Stimulated activated CD4-positive, alpha-beta T cell treated with anti-CD3 and anti-CD28 coated beads, Interleukin-2, amount 100 ng/mL, for 24 hours (primary cell): ENCODE data around the gene UBTD1.

ENCODE experiments used
- DNase-seq, 2 donors: peaks; one replicate each; pipeline ENCODE4 v3.0.0-alpha.2; 2020

UBTD1 gene

DNA sequence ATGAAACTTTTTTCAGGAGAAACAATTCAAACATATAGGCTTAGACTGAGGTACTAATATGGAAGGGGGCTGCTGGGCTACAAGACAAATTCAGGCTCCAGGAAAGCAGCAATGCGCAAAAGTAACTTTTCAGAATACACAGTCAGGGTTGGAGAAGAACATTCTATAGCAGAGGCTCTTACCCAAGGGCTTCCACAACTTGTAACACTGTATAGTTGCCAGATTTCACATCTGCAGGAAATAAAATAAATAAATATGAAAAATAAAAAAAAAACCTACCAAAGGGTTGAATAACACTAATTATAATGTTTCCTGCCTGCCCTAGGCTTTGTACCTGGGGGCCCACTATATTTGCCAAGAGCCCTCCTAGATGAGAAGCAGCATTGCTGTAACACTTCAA lies 14.8 kb upstream of the UBTD1 start:
- DNase-seq, result no peak

DNA sequence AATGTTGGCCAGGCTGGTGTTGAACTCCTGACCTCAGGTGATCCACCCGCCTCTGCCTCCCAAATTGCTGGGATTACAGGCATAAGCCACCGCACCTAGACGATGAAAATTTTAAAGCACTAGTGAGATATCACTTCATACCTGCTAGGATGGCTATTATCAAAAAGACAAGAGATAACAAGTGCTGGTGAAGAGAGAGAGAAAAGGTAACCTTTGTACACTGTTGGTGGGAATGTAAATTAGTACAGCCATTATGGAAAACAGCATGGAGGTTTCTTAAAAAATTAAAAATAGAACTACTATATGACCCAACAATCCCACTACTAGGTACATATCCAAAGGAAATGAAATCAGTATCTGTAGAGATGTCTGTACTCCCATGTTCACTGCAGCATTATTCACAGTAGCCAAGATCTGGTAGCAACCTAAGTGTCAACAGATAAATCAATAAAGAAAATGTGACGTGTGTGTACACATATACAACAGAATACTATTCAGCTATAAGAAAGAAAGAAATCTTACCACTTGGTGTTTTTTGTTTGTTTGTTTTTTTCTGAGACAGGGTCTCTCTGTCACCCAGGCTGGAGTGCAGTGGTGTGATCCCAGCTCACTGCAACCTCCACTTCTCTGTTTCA lies 13.0 kb upstream of the UBTD1 start:
- no peak for DNase-seq

DNA sequence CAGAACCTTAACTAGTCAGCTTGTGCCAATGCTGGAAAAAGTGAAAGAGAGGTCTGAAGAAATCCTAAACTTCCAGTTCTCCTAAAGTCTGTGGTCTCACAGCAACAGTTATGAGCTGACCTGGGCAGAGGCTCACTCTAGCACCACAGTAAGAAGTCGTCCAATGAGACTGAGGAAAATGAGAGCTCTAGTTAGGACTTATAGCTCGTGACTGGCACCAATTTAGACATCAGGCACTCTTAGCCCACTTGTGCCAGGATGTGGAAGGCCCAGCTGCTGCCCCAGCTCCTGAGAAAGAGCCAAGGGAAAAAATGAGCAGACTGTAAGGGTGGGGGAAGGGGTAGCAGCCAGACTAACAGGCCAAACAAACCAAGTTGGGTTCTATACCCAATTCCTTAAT lies 8.1 kb upstream of the UBTD1 start:
- DNase-seq, result no peak

DNA sequence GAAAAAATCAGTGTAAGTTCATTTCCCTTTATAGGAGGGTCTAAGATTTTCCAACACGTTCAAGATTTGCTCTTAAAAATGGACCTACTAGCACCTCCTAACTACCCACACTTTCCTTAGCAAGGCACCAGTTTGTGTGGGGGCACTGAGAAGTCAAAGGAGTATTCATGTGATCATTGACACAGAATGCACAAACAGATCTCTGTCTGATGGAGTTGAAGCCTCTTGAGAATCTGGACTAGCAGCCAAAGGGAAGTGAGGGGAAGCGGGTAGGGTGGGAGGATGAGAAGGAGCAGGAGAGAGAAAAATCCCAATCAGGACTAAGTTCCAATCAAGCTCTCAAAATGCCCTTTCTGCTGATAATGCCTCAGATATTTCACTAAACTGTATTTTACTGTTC lies 4.6 kb upstream of the UBTD1 start:
- no peak for DNase-seq

DNA sequence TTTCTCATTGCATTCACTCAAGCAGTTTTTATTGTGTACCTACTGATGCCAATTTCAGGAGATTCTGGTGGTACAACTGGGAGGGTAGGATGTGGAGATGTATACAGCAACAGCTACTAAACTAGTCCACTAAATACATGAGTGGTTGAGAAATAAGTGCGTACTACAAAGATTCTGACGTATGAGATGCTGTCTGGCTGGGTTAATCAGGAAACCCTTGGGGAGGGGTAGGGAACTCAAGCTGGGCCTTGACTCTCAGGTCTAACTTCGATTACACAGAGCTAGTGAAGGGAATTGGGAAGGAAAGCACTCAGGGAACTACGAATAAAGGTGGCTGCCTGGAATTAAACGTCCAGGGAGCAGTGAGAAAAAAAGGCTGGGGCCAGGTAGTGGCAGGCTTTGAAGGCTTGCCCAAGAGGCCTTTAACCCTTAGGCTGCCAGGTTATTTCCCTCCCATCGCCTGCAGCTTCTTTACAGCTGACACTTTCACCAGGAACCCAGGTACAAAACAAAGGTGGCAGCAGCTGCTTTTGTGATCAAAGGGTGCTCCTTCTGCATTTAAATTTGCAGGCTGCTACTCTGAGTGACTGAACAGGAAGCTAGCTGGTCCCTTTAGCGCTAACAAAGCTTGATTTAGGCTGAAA lies 3.7 kb upstream of the UBTD1 start:
- no peak for DNase-seq

DNA sequence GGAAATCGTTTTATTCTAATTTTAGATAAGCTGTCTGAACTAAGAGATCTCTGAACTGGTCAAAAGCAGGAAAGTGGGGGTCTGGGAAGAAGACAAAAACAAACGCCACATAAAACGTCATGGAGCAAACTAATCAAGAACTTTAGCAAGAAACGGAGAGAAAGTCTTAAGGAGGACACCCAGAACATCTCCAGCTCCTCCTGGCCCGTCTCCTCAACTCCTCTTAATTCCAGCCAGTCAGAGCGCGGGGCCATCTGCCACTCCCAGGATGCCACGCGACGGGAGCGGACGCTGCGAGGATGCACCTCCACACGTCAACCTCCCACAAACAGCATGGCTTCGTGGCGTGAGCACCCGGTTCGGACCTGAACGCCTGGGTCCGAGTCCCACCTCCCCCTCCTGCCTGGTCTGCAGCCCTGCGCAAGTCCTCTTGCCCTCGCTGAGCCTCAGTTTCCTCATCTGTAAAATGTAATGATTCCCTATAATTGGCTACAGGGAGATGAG lies 1.1 kb upstream of the UBTD1 start:
- DNase-seq, result peak; percentile 82 to 87

DNA sequence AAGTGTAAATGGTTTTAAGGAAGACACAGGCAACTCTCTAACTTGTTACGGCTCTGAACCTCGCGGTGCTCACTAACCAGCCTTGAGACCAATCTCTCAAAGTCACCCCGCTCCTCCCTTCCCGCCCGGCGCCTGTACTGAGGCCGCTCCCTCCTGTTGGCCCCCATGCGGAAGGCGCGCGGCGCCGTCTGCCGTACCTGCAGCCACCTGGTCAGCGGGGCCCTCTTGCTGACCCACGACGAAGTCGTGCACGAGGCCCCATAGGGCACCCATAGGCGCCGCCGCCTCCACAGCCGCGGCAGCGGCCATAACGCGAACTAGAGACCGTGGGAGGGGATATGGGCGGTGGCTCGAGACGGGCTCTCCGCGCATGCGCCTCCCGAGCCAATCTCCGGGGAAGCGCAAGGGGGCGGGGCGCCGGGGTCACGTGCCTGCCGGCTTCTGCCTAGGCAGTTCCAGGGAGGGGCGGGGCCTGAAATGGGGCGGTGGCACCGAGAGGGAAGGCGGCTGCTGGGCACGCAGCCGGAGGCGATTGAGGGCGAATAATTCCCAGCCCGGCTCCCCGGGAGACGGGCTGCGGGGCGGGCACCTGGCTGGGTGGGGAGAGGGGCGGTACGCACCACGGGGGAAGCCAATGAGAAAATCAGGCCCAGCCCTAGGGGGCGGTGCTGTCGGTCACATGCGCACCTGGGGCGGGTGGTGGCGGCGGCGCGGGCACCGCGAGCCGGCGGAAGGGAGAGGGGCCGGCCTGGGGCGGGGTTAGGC lies 466 bp upstream of the UBTD1 start, which contains the start of gene MMS19:
Gene MMS19 (minus strand): TSS at position 347 of the 765 bp plus-strand sequence. CDS start 38 bp downstream, at position 309.
- DNase-seq, result peak; percentile 100

DNA sequence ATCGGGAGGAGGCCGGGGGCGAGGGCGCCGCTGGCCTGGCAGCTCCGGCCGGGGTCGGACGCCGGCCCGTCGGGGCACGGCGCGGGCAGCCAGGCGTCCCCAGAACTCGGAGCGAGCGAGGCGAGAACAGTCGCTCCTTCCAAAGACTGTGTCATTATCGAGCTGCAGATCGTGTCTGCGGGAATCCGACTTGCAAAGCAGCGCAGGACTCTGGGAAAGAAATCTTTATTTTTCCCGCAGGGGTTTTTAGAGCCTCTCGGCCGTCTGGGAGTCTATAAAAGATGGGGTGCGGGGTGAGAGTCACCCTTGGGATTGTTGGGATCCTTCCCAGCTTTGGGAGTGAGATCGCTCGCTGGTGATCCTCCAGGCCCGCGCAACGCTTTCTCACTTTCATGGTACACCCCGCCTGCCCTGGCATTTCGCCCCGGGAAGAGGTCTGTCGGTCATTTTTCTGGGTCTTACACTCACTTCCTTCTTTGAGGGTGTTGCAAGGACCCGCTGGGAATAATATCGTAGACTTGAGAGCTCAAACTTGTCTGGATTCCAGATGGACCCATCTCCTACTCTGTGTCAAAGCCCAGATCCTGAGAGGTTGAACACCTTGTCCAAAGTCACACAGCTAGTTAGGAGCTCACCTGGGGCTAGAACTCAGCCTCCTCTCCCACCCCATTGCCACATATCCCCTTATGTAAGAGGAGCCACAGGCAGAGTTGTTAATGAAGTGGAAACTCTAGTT lies 1.0 kb downstream of the UBTD1 start:
- no peak for DNase-seq

DNA sequence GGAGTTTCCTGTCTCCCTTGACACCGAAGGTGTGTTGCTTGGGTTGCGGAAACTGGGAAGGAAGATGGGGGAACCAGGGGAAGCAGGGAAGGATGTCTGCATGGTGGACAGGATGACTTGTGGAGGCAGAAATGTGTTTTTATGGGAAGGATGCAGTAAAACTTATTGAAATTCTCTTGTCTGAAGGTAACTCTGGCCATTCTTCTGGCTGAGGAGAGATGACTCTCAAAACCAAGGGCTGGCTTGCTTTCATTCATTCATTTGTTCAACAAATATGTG lies 1.5 kb downstream of the UBTD1 start:
- DNase-seq, result no peak

DNA sequence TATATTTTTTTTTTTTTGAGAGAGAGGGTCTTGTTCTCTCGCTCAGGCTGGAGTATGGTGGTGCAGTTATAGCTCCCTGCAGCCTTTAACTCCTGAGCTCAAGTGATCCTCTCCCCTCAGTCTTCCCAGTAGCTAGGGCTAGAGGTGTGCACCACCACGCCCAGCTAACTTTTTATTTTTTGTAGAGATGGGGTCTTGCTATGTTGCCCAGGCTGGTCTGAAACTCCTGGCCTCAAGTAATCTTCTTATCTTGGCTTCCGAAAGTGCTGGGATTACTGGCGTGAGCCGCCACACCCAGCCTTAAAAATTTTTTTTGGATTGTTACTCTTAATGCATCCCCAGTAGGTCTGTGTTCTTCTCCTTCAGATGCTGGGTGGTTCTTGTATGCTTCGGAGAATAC lies 4.2 kb downstream of the UBTD1 start:
- no peak for DNase-seq

DNA sequence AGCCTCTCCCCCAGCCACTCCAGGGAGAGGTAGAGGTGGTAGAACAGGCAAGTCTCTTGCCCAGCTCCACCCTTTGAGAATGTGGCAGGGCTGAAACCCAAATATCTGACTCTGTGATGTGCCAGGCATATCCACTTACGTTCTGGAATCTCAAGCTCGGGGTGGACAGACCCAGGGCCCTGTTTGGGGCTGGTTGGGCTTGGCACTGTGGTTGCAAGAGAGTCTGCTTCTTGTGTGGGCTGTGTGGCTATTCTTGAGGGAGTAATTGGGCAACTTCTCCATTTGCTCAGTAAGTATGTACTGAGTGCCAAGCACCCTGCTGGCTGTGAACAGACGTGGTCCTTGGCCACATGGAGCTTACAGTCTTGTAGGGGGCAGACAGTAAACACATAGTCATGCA lies 4.7 kb downstream of the UBTD1 start:
- no peak for DNase-seq

DNA sequence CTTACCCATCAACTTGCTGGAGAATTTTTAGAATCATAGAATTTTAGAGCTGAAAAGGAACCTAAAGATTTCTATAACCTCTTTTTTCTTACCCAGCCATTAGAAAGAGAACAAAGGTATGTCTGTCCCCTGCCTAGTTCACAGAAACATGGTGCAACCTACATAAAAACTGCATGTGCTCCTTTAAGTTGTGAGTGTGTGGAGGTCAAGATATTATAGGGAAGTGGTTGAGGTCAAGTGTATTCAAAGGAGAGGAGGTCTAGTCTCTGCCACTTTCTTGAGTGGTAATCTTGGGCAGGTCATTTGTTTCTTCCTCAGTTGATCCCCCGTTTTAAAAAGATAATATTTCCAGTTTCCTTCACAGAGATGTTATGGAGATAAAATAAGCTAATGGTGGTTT lies 6.4 kb downstream of the UBTD1 start:
- no peak for DNase-seq

DNA sequence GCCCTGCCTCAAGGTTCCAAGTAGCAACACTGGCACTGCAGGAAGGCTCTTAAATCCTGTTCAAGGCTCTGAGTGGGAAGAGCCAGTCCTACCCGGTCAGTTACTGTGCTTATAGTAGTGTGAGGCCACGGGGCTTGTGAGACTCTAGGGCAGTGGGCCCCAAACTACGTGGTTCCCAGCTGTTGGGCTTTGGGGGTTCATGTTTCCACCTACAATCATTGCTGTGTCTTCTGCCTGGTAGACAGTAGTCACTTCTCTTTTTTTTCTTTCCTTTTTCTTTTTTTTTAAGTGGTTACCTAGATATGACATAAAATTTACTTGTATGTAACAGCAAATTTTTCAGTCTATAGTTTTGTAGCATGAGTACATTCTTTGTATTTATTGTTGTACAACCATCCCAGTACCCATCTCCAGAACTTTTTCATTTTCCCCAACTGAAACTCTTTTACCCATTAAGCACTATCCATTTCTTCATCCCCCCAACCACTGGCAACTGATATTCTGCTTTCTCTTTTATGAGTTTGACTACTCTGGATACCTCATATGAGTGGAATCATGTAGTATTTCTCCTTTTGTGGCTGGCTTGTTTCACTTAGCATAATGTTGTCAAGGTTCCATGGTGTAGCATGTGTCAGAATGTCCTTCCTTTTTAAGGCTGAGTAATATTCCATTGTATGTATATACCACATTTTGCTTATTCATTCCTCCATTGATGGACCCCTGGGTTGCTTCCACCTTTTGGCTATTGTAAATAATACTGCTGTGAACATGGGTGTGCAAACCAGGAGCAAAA lies 7.7 kb downstream of the UBTD1 start:
- no peak for DNase-seq

DNA sequence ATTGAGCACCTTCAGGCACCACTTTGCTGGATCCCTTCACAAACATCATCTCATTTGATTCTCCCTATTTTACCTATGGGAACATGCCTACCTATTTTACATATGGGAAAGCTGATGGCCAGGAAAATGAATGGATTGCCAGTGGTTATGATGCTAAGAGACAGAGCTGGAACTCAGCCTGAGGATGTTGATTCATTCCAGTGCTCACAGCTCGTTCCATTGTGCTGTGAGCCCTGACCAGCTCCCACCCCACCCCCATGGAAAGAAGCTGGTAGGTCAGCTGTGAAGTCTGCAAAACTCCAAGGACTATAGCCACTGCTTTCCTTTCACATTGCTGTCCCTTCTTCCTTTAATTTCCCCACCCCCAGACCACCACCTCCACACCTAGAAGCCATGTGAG lies 9.6 kb downstream of the UBTD1 start:
- DNase-seq, result no peak

DNA sequence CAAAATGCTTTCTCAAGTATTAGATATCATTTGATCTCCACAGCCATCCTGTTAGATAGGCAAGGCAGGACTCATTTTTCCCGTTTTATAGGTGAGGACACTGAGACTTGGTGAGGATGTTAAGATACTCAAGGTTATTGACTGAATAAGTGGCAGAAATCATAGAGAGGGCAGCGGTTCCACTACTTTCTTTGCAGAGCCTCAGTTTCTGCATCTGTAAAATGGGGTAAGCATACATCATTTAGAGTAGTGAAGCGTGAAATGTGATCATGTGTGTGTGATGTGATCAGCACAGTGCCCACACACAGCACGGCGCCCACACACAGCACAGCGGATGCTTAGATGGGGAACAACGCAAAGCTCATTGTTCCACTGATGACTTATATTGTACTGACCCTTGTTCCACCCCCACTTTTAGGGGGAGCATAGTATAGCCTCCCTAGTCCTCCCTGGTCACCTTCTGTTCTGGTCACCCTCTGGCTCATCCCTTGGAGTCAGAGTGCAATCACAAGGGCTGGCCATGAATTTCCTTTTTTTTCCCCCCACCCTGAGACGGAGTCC lies 10.5 kb downstream of the UBTD1 start:
- DNase-seq, result no peak

DNA sequence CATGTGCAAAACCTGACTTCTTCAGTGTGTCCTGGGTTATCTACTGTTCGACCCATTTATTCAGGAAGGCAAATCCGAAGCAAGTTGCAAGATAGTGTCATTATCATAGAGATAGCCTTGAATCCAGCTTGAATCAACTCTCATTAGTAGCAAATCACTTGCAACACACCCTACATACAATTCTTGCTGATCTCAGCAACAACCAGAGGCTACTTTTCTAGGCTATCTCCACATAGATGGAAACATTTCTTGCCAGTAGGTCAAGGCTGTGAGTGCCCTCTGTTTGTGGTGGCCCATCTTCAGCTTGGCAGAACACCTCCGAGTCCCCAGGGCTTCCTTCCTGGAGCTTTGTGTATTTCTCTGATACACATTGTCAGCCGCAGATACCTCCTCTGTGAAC lies 12.0 kb downstream of the UBTD1 start:
- DNase-seq, result no peak

DNA sequence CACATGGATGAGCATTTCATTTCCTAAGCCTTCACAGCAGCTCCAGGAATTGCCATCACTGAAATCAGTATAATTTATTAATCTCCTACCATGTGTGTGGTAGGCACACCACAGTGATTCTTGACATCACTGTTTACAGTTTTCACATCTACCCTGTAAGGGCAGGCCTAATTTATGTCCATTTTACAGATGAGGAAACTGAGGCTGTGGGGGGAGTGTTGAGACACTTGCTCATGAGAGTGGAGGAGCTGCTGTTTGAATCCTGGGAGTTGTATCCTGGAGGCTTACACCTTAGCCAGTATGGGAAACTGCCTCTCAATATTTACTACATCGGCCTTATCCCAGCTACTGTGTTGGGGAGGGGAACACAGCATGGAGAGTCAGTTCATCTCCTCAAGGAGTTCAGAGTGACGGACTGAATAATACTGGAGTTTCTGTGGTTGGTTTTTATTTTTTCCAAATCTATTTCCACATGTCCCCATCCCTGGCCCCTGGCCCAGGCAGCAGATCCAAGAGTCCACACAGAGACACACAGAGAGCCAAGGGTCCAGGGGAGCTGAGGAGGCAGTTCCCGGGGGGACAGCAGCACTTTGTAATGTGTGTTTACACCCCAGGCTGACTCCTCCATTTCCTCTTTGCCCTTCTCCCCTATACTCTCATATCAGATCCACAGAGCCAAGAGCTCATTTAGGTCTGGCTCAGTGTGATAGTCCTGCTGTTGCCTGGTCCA lies 13.2 kb downstream of the UBTD1 start:
- DNase-seq, result no peak

DNA sequence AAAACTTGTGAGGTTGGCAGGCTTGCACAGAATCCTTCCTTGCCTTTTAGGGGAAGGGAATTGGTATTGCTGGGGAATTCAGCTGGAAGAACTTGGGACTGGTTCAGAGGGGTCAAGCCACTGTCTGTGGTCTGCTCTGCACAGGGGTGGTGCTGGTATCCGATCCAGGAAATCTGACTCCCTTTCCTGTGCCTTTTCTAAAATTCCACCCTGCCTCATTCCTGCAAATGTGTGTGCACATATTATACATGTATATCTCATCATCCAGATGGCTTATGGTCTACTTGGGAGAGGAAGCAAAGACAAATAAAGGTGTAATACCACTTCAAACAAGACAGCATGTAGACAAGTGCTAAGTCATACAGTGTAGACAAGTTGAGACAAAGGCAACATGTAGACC lies 14.3 kb downstream of the UBTD1 start:
- no peak for DNase-seq

DNA sequence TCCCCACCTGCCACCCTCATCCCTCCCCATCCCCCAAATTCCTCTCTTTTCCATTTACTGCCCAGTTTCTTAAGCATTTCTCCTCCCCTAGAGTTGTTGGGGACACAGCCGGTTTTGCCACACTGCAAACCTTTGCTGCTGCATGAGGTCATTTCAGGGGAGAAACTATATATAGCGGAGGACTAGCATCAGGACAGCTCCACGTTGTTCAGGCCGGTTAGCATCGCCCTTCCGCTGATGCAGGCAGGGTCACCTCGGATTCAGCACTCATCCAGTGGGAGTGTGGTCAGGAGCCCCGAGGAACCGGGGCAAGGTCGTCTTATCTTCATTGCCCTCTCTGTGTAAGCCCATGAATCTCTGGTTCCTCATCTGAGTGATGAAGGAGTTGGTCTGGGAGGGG lies 15.6 kb downstream of the UBTD1 start:
- DNase-seq, result no peak

DNA sequence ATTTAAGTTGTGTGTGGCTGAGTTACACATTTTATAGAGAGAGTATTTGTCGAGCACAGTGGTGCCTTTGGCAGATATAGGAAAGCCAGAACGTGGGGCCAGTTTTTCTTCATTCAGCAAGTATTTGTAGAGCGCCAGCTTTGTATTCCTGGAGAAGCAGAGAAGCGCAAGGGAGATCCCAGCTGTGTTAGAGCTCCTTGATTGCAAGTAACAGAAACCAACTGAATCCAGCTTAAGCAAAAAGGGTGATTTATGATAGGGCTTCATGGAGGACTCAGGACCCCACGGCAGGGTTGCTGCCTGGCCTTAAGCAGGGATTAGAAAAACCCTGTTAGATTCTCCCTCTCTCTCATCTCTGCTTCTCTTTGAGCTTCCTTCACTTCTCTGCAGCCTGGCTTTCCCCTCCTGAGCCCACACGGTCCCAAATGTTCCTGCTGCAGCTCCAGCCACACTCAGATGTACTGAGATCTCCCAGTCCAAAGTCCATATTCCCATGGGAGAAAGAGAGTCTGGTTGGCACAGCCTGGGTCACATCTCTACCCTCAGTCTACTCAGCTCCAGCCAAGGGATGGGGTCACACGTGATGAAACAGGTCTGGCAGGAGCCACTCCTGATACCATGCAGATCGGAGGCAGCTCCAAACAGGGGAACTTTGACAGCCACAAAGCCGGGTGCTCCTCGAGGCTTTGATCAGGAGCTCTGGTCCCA lies 16.7 kb downstream of the UBTD1 start:
- no peak for DNase-seq
